ENCODE measurements around the gene HAPLN2.
"Not testable (repeated sequence)": the region's sequence is repeated elsewhere in the genome, so short reads cannot be mapped to it uniquely, and the experiment has no call there.

HAPLN2 gene

GRCh38 chr1:156592158-156592909 lies 26.9 kb upstream of the HAPLN2 start:
- DNase-seq: no peak

- no peak for DNase-seq
These were observed 26.1 kb upstream of the HAPLN2 start for GRCh38 chr1:156592910-156593660.

GRCh38 chr1:156593661-156593989 lies 25.6 kb upstream of the HAPLN2 start:
- no peak for DNase-seq

- DNase-seq: no peak
These were observed 25.0 kb upstream of the HAPLN2 start for GRCh38 chr1:156594190-156594589.

GRCh38 chr1:156595016-156595415 lies 24.2 kb upstream of the HAPLN2 start:
- no peak for DNase-seq

- DNase-seq: no peak
These were observed 22.8 kb upstream of the HAPLN2 start for GRCh38 chr1:156596426-156596825.

- DNase-seq: no peak
These were observed 21.1 kb upstream of the HAPLN2 start for GRCh38 chr1:156598125-156598524.

GRCh38 chr1:156598731-156599432 lies 20.3 kb upstream of the HAPLN2 start:
- no peak for DNase-seq

GRCh38 chr1:156599811-156600210 lies 19.4 kb upstream of the HAPLN2 start:
- no peak for DNase-seq

GRCh38 chr1:156600733-156601121 lies 18.5 kb upstream of the HAPLN2 start:
- no peak for DNase-seq

- peak; percentile 70 for DNase-seq
These were observed 17.9 kb upstream of the HAPLN2 start, which contains the start of gene GPATCH4 for GRCh38 chr1:156601122-156601830. TSS of gene GPATCH4 (minus strand) at chr1:156601479.

- no peak for DNase-seq
These were observed 17.3 kb upstream of the HAPLN2 start for GRCh38 chr1:156601892-156602291.

GRCh38 chr1:156602557-156602993 lies 16.6 kb upstream of the HAPLN2 start:
- no peak for DNase-seq

GRCh38 chr1:156607344-156607743 lies 11.9 kb upstream of the HAPLN2 start:
- DNase-seq: not testable (repeated sequence)

GRCh38 chr1:156608036-156608674 lies 11.1 kb upstream of the HAPLN2 start:
- DNase-seq: no peak

- peak; percentile 58 for DNase-seq
These were observed 10.2 kb upstream of the HAPLN2 start for GRCh38 chr1:156608981-156609380.

GRCh38 chr1:156610072-156610471 lies 9.1 kb upstream of the HAPLN2 start:
- DNase-seq: not testable (repeated sequence)

- DNase-seq: no peak
These were observed 6.5 kb upstream of the HAPLN2 start for GRCh38 chr1:156612666-156613065.

GRCh38 chr1:156615946-156616345 lies 3.3 kb upstream of the HAPLN2 start:
- no peak for DNase-seq

- DNase-seq: no peak
These were observed 2.8 kb upstream of the HAPLN2 start for GRCh38 chr1:156616463-156616862.

- no peak for DNase-seq
These were observed 354 bp downstream of the HAPLN2 start for GRCh38 chr1:156619582-156619955.

- no peak for DNase-seq
These were observed 3.5 kb downstream of the HAPLN2 start for GRCh38 chr1:156622581-156623297.

Measured in stimulated activated CD4-positive, alpha-beta T cell treated with anti-CD3 and anti-CD28 coated beads, Interleukin-12 subunit alpha, Interleukin-12 subunit beta, amount 100 ng/mL, for 4 hours (primary cell).